ENCODE results near the gene RAB6A.
"Not testable (repeated sequence)": the region's sequence is repeated elsewhere in the genome, so short reads cannot be mapped to it uniquely, and the experiment has no call there.

RAB6A gene

DNA sequence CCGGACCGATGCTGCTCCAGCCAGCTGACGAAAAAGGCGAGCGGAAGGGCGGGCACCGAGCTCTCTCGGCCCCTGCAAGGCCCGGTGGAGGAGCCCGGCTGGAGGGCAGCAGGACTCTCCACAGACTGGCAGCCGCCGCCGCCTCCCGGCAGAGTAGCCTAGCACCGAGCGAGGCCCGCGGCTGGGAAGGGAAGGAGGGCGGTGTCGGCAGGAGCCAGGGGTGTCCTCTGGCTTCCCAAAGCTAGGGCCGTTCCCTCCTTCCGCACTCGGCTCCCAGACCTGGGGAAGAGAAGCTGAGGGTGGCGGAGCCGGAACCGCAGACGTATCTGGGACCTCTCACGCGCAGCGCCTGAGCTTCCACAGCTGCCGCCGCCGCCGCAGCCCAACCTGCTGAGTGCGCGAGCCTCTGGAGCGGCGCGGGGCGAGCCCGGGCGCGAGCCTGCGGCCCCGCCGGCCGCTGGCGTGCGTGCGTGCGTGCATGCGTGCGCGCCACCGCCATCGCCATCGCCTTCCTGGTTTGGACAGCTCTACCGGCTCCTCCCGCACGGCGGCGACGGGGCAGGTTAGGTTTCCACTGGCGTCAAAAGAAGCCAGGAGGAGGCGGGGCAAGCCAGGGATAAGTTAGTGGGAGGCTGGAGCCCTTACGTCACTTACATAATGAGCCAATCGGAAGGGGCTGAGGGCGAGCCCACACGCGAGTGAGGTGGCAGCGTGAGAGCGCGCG, at the start of gene RAB6A:
Gene RAB6A (minus strand): TSS at position 396 of the 724 bp plus-strand sequence. CDS start 439 bp downstream, outside the sequence.
- DNase-seq (ENCODE audit: low read depth in 2 of 2) = peak; percentile 99

DNA sequence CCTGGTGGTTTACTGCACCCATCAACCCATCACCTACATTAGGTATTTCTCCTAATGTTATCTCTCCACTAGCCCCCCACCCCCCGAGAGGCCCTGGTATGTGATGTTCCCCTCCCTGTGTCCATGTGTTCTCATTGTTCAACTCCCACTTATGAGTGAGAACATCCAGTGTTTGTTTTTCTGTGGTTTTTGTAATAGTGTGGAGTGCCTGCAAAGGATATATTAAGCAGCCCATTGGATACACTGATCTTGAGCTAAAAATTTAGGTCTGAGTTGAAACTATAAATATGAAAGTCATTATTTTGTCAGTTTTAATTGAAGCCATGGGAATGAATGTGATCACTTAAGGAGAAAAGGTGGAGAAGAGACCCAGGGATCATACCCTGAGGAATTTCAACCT, 49.8 kb upstream of the RAB6A start:
- DNase-seq (ENCODE audit: low read depth in 2 of 2) = no peak

- no peak for DNase-seq (ENCODE audit: low read depth in 2 of 2)
Observed at GRCh38 chr11:73808052-73808451, 47.2 kb upstream of the RAB6A start.

DNA sequence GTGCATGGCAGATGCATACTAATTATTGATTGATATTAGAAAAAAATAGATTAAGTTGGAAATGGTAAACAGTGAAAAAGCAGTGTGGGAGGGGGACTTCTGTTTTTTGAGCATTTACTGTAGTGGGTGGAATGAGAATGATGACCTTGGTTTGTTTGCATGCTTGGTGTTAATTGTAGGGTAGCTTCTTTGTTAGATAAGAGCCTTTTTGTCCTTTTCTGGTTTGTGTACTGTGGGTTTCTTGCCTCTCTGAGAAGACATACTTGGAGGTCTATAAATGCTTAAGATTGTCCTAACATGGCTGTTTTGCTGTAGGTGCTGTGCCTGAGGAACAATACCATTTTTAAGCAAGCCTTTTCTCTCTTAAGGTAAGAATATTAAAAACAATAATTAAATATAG, 43.8 kb upstream of the RAB6A start:
- DNase-seq (ENCODE audit: low read depth in 2 of 2) = no peak

DNA sequence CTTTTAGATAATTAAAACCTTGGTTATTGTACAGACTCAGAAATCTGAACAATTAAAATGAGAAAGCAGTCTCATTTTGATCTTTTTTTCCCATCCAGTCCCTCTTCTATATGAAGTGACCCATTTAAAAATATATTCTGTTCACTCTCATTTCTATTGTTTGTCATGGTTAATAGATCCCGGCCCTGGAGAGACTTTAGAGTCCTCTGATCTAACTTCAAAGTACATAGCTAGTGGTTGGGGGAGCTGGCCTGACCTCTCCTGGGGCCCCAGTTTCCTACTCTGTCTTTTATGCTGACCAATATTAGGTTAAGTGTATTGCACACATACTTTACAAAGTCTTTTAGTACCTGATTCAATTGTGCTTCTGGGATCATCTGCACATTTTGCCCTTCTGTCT, 40.3 kb upstream of the RAB6A start:
- DNase-seq (ENCODE audit: low read depth in 2 of 2) = no peak

GRCh38 chr11:73800276-73800806, 39.5 kb upstream of the RAB6A start:
- DNase-seq (ENCODE audit: low read depth in 2 of 2) = no peak

DNA sequence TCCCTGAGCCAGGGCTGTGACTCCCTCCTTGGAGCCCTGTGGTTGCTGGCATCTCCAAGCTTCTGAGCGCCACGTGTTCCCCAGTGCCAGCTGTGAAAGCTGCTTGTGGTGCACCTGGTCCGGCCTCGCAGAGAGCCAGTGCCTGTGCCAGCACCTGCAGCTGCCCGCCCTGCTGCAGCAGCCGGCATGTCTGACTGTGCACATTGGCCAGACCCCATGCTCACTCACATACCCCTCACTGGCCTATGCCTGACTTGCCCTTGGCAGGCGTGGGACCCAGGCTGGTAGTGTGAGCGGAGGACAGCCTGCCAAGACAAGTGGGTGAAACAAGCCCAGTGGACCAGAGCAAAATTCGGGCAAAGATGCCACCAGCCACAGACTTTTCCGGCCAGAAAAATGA, 36.6 kb upstream of the RAB6A start:
- DNase-seq (ENCODE audit: low read depth in 2 of 2) = no peak

DNA sequence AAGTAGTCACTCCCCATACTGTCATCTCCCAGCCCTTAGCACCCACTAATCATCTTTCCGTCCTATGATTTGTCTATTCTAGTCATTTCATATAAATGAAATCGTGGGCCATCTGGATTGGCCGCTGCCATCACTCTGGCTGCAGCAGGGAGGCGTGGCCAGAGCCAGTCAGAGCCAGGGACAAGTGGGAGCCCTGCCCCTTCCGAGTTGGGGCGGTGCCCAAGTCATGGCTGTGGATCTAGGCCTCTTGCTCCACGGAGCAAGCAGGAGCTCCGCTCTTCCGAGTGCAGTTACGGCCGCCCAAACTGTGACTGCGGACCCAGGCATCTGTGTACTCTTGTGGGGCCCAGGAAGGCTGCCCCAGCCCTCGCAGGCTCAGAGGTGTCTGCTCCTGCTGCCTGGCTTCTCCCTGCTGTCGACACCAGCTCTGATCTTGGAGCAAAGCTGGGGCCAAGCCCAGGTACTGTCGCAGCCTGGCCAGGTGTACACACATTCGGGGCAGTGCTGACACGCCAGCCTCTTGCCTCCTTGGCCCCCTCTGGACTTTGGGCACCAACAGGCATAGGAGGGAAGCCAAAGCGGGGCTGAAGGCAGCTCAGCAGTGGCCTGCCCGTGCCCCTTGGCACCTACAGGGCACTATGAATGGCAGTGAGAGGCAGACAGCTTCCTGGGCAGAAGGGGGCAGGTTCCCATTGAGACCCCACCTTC, 35.2 kb upstream of the RAB6A start:
- DNase-seq (ENCODE audit: low read depth in 2 of 2) = no peak

DNA sequence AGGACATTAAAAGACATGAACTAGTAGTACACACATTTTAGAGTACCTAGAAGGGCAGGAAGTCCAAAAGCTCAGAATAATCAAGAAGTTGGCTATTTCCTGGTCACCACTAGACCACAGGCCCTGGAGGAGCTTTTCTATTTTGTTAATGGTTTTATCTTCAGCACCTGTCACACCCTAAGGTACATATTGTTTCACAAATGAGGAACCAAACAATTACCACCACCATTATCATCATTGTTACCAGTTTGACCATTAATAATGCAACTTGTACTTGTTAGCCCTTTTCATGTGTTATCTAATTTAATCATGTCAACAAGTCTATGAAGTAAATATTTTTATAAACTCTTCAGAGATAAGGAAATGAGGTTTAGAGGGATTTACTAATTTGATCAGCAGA, 31.7 kb upstream of the RAB6A start:
- DNase-seq (ENCODE audit: low read depth in 2 of 2) = no peak

- DNase-seq (ENCODE audit: low read depth in 2 of 2) = no peak
Observed at GRCh38 chr11:73789279-73789670, 28.4 kb upstream of the RAB6A start.

DNA sequence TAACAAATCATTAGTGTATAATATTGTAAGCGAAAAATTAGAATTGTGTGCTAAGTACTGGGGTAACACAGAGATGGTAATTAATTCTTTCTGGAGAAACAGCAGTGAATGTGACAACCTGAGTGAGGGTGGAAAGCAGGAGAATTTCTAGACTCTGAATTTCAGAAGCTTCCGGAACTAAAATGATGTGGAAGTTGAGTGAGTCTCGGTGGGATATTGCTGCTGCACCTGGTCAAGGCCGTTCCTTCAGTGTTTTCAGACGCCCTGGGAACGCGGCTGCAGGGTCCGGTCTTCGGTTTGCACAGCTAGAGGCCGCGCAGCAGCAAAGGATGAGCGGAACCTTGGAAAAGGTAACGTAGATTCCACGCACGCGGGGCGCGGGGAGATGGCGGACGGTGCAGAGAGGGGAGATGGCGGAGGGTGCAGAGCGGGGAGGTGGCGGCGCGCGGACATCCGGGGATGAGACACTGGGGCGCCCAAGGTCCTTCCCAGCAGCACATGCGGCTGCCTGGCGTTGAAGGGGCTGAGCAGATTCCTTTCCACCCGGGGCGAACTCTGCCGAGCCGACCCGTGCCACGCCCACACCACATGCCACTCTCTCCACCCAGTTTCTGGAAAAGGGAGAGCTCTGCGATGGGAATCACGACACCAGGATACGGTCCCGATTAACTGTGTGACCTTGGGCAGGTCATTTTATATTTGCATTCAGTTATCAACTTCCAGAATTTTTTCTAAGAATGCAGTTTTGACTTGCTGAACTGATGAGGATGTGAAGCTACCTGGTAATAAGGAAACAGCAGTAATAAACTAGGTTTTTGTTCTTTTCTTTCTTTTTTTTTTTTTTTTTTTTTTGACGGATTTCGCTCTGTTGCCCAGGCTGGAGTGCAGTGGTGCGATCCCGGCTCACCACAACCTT, 27.0 kb upstream of the RAB6A start, which contains the start of gene MRPL48:
Gene MRPL48 (plus strand): TSS at position 232 of the 916 bp plus-strand sequence. CDS start 98 bp downstream, at position 330.
- peak; percentile 80 to 87 for DNase-seq (ENCODE audit: low read depth in 2 of 2)

DNA sequence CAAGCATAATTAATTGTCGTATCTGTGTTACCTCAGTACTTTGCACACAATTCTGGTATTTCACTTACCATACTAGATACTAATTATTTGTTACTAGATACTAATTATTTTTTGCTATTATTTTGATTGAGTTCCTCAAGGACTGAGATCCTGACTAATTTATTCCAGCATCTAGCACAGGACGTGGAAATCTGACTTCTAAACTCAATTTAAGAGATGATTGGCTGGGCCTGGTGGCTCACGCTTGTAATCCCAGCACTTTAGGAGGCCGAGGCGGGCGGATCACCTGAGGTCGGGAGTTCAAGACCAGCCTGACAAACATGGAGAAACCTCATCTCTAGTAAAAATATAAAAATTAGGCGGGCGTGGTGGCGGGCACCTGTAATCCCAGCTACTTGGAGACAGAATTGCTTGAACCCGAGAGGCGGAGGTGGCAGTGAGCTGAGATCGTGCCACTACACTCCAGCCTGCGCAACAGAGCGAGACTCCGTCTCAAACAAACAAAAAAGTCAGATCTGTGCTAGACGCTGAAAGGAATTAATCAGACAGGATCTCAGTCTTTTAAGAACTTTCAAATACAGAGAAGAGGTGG, 26.3 kb upstream of the RAB6A start:
- no peak for DNase-seq (ENCODE audit: low read depth in 2 of 2)

GRCh38 chr11:73785467-73785866, 24.6 kb upstream of the RAB6A start:
- not testable (repeated sequence) for DNase-seq (ENCODE audit: low read depth in 2 of 2)

- no peak for DNase-seq (ENCODE audit: low read depth in 2 of 2)
Observed at GRCh38 chr11:73784734-73785133, 23.9 kb upstream of the RAB6A start.

DNA sequence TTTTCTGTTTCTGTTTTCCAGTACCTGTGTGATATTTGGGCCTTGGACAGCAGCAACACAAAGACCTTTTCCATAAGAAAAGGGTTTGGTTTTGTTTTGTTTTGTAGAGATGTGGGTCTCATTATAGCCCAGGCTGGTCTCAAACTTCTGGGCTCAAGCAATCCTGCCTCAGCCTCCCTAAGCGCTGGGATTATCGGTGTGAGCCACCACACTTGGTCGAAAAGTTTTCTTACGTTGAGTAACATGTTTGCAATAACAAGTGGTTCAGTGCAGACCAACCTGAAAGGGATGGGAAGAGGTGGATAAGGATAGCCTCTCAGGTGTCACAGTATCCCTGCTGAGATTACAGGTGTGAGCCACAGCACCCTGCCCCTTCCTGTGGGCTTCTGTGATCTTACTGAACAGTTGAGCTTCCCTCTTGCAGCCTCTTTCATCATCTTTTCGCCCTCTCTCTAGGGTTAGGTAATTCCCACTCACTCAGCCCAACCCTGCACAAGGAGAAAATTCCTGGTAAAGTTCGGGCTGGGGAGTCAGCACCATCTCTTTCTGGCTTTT, 23.3 kb upstream of the RAB6A start:
- DNase-seq (ENCODE audit: low read depth in 2 of 2) = no peak

DNA sequence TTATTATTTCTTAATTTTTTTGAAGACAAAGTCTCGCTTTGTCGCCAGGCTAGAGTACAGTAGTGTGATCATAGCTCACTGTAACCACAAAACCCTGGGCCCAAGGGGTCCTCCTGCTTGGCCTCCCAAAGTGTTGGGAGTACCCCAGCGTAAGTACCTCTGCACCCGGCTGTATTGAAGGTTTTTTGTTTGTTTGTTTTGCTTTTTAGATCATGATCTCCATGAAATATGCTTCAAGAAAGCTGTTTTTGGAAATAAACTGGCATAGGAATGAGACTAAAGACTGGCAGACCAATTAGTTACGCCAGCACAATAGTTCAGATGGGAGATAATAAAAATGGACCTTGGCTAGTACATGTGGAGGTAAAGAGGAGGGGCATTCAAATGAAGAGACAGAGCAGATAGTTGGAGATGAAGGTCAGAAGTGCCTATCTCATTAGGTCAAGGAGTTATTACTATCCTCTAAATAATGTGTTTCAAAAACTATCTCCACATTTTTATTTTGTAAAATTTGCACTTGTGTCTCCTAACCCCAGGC, 22.7 kb upstream of the RAB6A start:
- DNase-seq (ENCODE audit: low read depth in 2 of 2) = no peak

DNA sequence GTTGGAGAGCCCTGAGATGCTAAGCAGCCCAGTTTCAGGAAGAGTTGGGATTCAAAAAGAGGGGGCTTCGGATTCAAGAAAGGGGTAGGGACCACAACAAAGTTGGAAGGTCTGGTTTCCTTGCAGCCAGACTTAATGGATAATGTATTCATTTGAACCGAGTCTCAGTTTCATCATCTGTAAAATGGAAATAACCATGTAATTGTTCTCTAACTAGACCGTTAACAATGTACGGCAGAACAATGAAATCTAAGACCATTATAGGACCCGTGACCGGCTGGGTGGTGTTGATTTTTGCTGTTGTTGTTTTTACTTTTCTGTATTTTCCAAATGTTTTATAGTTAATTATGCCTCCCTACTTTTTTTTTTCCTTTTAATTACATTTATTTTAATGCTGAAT, 20.4 kb upstream of the RAB6A start:
- no peak for DNase-seq (ENCODE audit: low read depth in 2 of 2)

DNA sequence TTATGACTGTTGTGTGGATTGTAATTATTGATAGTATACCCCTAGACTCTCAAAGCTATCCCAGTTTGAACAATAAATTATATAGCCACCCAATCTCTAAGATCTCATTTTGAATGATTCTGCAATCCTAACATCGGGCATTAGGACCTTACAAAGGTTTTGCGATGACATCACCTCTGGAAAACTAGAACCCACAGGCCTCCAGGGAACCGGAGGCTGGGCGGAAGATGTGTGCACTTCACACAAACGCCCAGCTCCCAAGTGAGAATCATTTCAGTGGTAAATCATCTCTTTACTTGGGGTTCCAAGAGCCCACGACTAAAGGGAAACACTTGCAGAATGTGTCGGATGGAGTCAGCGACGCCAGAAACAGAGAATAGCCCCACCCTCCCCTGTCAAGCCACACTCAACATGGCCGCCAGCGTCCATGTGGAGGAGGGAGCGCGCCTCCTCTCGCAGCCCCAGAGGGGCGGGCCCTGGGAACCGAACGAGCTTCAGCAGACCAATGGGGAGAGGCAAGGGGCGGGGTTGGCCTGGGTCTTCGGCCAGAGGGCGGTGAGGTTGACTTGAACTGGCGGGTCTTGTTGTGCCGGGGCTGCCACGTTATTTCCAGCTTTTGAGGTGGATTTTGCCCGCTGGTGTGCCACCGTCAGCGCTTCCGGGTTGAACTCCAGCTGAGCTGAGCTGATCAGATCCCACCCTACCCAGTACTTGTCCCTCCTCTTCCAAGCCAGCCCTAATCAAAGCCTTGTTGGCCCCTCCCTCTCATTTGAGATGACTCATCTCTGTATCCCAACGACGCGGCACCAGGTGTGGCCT, 18.4 kb upstream of the RAB6A start:
- peak; percentile 98 for DNase-seq (ENCODE audit: low read depth in 2 of 2)

GRCh38 chr11:73770811-73771210, 9.9 kb upstream of the RAB6A start:
- DNase-seq (ENCODE audit: low read depth in 2 of 2) = not testable (repeated sequence)

- DNase-seq (ENCODE audit: low read depth in 2 of 2) = no peak
Observed at GRCh38 chr11:73766763-73767162, 5.9 kb upstream of the RAB6A start.

Data from stimulated activated CD8-positive, alpha-beta memory T cell treated with anti-CD3 and anti-CD28 coated beads, Interleukin-2, amount 100 ng/mL, for 48 hours (primary cell).